AG09319 (cell line): ENCODE data around the gene CLEC1B.

ENCODE experiments used
- DNase-seq: peaks from one replicate; pipeline ENCODE4 v3.0.0-alpha.2; 2010; ENCODE audit warnings: low read depth; ENCODE audit errors: extremely low read depth
- TF ChIP-seq, protein P1 (sequence below): IDR thresholded peaks from 2 replicates; pipeline ENCODE4 v1.5.1; 2011; ENCODE audit warnings: low read depth, mild to moderate bottlenecking, inconsistent platforms, low read length, moderate library complexity

The CLEC1B gene

DNA sequence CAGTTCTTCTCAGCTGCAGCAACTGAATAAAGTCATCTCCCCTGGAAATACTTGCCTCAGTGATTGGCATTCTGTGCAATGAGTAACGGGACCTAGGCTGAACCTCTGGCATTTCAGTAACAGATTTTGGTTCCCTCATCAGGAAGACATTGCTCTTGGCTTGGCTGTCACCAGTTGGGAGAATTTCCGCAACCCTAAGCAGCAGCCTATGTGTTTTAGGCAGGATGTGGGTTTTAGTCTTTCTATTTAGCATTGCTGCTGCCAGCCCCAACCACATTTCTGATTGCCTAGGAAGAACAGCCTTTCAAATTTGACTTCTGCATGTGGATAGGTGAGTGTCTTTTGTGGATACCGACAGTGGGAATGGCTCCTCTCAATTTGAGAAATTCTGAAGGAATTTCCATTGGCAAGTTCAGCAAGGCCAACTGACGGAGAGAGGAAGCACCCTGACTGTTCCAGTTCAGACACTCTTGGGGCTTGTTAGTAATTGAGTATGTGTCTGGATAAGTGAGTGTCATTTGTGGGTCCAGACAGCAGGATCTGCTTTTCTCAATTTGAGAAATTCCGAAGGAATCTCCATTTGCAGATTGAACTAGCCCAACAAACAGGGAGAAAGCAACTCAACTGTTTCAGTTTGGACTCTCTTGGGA lies 47.8 kb downstream of the CLEC1B start:
- TF ChIP-seq, protein P1, sequence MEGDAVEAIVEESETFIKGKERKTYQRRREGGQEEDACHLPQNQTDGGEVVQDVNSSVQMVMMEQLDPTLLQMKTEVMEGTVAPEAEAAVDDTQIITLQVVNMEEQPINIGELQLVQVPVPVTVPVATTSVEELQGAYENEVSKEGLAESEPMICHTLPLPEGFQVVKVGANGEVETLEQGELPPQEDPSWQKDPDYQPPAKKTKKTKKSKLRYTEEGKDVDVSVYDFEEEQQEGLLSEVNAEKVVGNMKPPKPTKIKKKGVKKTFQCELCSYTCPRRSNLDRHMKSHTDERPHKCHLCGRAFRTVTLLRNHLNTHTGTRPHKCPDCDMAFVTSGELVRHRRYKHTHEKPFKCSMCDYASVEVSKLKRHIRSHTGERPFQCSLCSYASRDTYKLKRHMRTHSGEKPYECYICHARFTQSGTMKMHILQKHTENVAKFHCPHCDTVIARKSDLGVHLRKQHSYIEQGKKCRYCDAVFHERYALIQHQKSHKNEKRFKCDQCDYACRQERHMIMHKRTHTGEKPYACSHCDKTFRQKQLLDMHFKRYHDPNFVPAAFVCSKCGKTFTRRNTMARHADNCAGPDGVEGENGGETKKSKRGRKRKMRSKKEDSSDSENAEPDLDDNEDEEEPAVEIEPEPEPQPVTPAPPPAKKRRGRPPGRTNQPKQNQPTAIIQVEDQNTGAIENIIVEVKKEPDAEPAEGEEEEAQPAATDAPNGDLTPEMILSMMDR: no peak
- DNase-seq: no peak

DNA sequence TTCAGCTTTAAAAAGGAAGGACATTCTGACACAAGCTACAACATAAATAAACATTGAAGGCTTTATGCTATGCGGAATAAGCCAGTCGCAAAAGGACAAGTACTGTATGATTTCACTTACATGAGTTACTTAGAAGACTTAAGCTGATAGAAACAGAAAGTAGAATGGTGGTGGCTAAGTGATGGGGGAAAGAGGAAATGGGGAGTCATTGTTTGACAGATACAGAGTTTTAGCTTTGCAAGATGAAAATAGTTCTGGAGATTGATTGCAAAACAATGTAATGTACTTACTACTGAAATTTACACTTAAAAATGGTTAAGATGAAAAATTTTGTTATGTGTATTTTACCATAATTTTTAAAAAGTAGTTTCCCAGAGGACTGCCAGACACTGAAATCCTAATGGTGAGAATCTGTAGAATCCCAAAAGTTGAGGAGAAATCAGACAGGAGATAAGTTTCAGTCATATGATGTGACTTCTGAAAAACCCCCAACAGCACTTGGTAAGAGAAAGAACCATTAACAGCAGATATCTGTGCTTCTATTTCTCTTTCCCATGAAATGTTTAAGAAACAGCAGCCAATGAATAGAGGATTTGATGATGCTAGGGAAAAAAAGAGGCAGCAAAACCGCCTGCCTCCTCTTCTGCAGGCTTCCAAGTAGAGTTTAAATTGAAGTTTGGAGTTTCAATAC lies 50.2 kb downstream of the CLEC1B start:
- DNase-seq: no peak
- TF ChIP-seq, protein P1: no peak

DNA sequence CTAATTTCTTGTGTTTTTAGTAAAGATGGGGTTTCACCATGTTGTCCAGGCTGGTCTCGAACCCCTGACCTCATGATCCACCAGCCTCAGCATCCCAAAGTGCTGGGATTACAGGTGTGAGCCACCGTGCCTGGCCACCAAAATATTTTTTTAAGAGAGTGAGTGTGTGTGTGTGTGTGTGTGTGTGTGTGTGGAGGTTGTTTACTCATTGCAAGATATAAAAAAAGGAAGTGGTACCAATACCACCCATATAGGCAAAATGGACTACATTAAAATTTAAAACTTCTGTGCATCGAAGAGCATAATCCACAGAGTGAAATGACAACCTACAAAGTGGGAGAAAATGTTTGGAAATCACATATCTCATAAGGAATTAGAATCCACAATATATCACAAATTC lies 51.2 kb downstream of the CLEC1B start:
- TF ChIP-seq, protein P1: no peak

DNA sequence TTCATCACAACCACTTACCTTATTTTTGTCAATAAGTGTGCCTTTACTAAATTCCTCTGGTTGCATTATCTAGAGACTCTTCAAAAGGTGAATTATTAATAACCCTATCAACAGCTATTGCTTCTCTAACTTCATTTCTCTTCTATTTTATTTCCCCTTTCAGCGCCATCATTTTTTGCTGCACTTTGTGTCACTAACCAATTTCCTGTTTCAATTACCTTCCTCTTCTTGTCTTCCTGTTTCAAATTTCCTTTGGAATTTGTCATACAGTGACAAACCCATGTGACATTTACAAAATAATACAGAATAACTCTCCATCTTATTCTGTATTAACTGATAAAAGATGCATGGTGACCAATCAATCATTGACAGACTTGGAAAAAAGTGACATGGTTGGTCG lies 54.5 kb downstream of the CLEC1B start:
- TF ChIP-seq, protein P1: no peak
- DNase-seq: no peak

More for the DNA sequence above, 51.2 kb downstream of the CLEC1B start:
- DNase-seq: no peak

DNA sequence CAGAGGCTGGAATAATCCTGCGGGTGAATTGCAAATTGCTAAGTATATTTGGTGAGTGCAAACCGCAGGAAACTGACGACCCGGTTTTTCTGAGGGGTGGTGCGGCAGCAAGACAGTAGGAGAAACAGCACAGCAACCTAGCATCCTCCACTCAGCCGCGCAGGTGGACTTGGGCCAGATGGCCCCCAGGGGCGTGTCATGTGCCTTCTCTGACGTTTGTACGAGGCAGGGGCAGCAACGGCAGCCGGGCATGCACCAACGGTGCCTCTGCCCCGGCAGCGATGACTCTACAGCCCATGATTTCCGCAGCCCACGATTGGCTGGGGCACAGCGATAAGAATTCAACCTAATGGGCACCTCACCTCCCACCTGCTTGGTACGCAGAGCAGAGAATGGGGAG lies 55.7 kb downstream of the CLEC1B start:
- TF ChIP-seq, protein P1: no peak
- DNase-seq: no peak
